ENCODE measurements around the gene ANXA10. TPM values are rescaled to one million over a fixed set of nuclear protein-coding genes. Genes with fewer than 3 reads are reported as not detected.

Gene ANXA10
- total RNA-seq, 2 donors from 2014 or later, result 4.3 TPM; not detected in 1

- Histone ChIP-seq H3K4me1 (ENCODE audit: control insufficient read depth in 1 of 2, low read depth in 2 of 2) (no peaks in the 10 kb centered on the region), H3K36me3 (no peaks in the 10 kb centered on the region), H3K27ac (no peak overlapping the region), H3K4me3 (no peak overlapping the region), H3K9me3 (no peaks in the 10 kb centered on the region), H3K27me3 (replicated peaks; ENCODE audit: insufficient read depth) (no peaks in the 10 kb centered on the region)
- ATAC-seq (ENCODE audit: insufficient number of reproducible peaks, low FRiP score, low read depth) (no peak), DNase-seq (ENCODE audit: low spot score) (no peak)
- no peak for TF ChIP-seq CTCF (IDR thresholded peaks at IDR 0.05)
Measured at GRCh38 chr4:168164915-168165548, 72.7 kb downstream of the ANXA10 start.

GRCh38 chr4:168167714-168168284, 75.5 kb downstream of the ANXA10 start:
- Histone ChIP-seq H3K36me3 (no peaks in the 10 kb centered on the region), H3K9me3 (no peaks in the 10 kb centered on the region), H3K4me3 (no peak overlapping the region), H3K27ac (no peak overlapping the region), H3K27me3 (replicated peaks; ENCODE audit: insufficient read depth) (no peaks in the 10 kb centered on the region), H3K4me1 (ENCODE audit: control insufficient read depth in 1 of 2, low read depth in 2 of 2) (no peaks in the 10 kb centered on the region)
- ATAC-seq (ENCODE audit: insufficient number of reproducible peaks, low FRiP score, low read depth) (no peak), DNase-seq (ENCODE audit: low spot score) (no peak)
- TF ChIP-seq CTCF (IDR thresholded peaks at IDR 0.05), result no peak

GRCh38 chr4:168174308-168174707, 82.0 kb downstream of the ANXA10 start:
- H3K4me1 ChIP-seq (ENCODE audit: control insufficient read depth in 1 of 2, low read depth in 2 of 2), result no peaks in the 10 kb centered on the region
- no peak for TF ChIP-seq CTCF (IDR thresholded peaks at IDR 0.05)
- no peaks in the 10 kb centered on the region for H3K27me3 ChIP-seq (replicated peaks; ENCODE audit: insufficient read depth)
- no peaks in the 10 kb centered on the region for H3K9me3 ChIP-seq
- H3K4me3 ChIP-seq, result no peak overlapping the region
- DNase-seq (ENCODE audit: low spot score), result no peak
- no peak for ATAC-seq (ENCODE audit: insufficient number of reproducible peaks, low FRiP score, low read depth)
- no peak overlapping the region for H3K27ac ChIP-seq
- no peaks in the 10 kb centered on the region for H3K36me3 ChIP-seq

GRCh38 chr4:168177546-168178149, 85.3 kb downstream of the ANXA10 start:
- H3K4me1 ChIP-seq (ENCODE audit: control insufficient read depth in 1 of 2, low read depth in 2 of 2), result no peaks in the 10 kb centered on the region
- ATAC-seq (ENCODE audit: insufficient number of reproducible peaks, low FRiP score, low read depth), result no peak
- no peak overlapping the region for H3K27ac ChIP-seq
- H3K9me3 ChIP-seq, result no peaks in the 10 kb centered on the region
- H3K4me3 ChIP-seq, result no peak overlapping the region
- DNase-seq (ENCODE audit: low spot score), result no peak
- H3K36me3 ChIP-seq, result no peaks in the 10 kb centered on the region
- H3K27me3 ChIP-seq (replicated peaks; ENCODE audit: insufficient read depth), result no peaks in the 10 kb centered on the region
- TF ChIP-seq CTCF (IDR thresholded peaks at IDR 0.05), result no peak

- no peaks in the 10 kb centered on the region for H3K4me1 ChIP-seq (ENCODE audit: control insufficient read depth in 1 of 2, low read depth in 2 of 2)
- no peak overlapping the region for H3K4me3 ChIP-seq
- DNase-seq (ENCODE audit: low spot score) (no peak), ATAC-seq (ENCODE audit: insufficient number of reproducible peaks, low FRiP score, low read depth) (no peak)
- H3K9me3 ChIP-seq, result no peaks in the 10 kb centered on the region
- no peaks in the 10 kb centered on the region for H3K27me3 ChIP-seq (replicated peaks; ENCODE audit: insufficient read depth)
- H3K27ac ChIP-seq, result no peak overlapping the region
- H3K36me3 ChIP-seq, result no peaks in the 10 kb centered on the region
- TF ChIP-seq CTCF (IDR thresholded peaks at IDR 0.05), result peak; percentile 27
Measured at GRCh38 chr4:168183717-168184571, 91.6 kb downstream of the ANXA10 start.

All from thoracic aorta (tissue), 2 donors.